CD4-positive, alpha-beta T cell (primary cell): ENCODE measurements around the gene PSMD11. TPM values are rescaled to one million over a fixed set of nuclear protein-coding genes. Genes with fewer than 3 reads are reported as not detected.

Experiments
- ATAC-seq: fragments of 200-7000 bp; cut with Tn5 transposase; one replicate; pipeline ENCODE4 v1.10.0; 2022; ENCODE audit warnings: mild to moderate bottlenecking; ENCODE audit not compliant: poor library complexity
- CTCF ChIA-PET: fragments of 350-600 bp; sonication (Branson Sonifier 250); formaldehyde crosslinking; loops from one replicate; lab custom pipeline; 2021; ENCODE audit warnings: antibody characterized with exemption, inconsistent platforms; lab: Charles Lee
- POLR2A ChIA-PET: fragments of 350-600 bp; sonication (Branson Sonifier 250); formaldehyde crosslinking; loops from one replicate; lab custom pipeline; 2021; ENCODE audit warnings: antibody characterized with exemption, inconsistent platforms; lab: Charles Lee
- DNase-seq, 14 experiments: peaks; one replicate each; pipeline ENCODE4 v3.0.0-alpha.2; 2013 to 2020; ENCODE audit warnings: mixed read lengths in 2 of 14
- H3K27ac ChIP-seq, 2 donors: one replicate each; pipeline versions ENCODE4 v1.5.1 to v1.7.0; 2013; ENCODE audit warnings: low read length in 2 of 2, low read depth in 1 of 2, mild to moderate bottlenecking in 1 of 2
- H3K27me3 ChIP-seq, 2 experiments: 1 replicate in 1 of 2; 2 replicates in 1 of 2; pipeline versions ENCODE4 v1.6.1 to v1.7.0; 2013; ENCODE audit warnings: low read length in 2 of 2, control low read depth in 1 of 2, mild to moderate bottlenecking in 1 of 2, moderate library complexity in 1 of 2; ENCODE audit not compliant: insufficient read depth in 2 of 2, control insufficient read depth in 1 of 2
- H3K36me3 ChIP-seq: one replicate; pipeline ENCODE4 v1.6.1; 2013; ENCODE audit warnings: low read length, control low read depth; ENCODE audit not compliant: insufficient read depth
- H3K4me1 ChIP-seq: one replicate; pipeline ENCODE4 v1.6.1; 2013; ENCODE audit warnings: low read length, control low read depth; ENCODE audit not compliant: insufficient read depth
- H3K4me3 ChIP-seq: one replicate; pipeline ENCODE4 v1.5.1; 2013; ENCODE audit warnings: mild to moderate bottlenecking, low read length, moderate library complexity
- H3K9me3 ChIP-seq, 2 experiments: 1 replicate in 1 of 2; 2 replicates in 1 of 2; pipeline versions ENCODE4 v1.6.1 to v1.7.0; 2013; ENCODE audit warnings: low read length in 2 of 2, mild to moderate bottlenecking in 2 of 2, control low read depth in 1 of 2, moderate library complexity in 1 of 2; ENCODE audit not compliant: control insufficient read depth in 1 of 2, insufficient read depth in 1 of 2
- H3K27ac Mint-ChIP-seq: one replicate; pipeline ENCODE4 v1.8.0; 2020; ENCODE audit warnings: mixed read lengths
- H3K27me3 Mint-ChIP-seq: one replicate; pipeline ENCODE4 v1.8.0; 2021; ENCODE audit warnings: mixed read lengths
- H3K36me3 Mint-ChIP-seq: one replicate; pipeline ENCODE4 v1.8.0; 2021; ENCODE audit warnings: low read depth, mixed read lengths
- H3K4me1 Mint-ChIP-seq: one replicate; pipeline ENCODE4 v1.8.0; 2021; ENCODE audit warnings: low read depth, mixed read lengths
- H3K4me3 Mint-ChIP-seq: one replicate; pipeline ENCODE4 v1.8.0; 2020; ENCODE audit warnings: mild to moderate bottlenecking, mixed read lengths
- H3K9me3 Mint-ChIP-seq: one replicate; pipeline ENCODE4 v1.8.0; 2020; ENCODE audit warnings: mixed read lengths
- CTCF ChIP-seq: fragments of 200-600 bp; IDR thresholded peaks from one replicate; pipeline ENCODE4 v1.8.0; 2022; ENCODE audit warnings: antibody characterized with exemption, mild to moderate bottlenecking
- intact Hi-C, 2 experiments: fragments of 100-400 bp; cut with DNase I in 1 of 2; cut with micrococcal nuclease in 1 of 2; formaldehyde crosslinking; loops; one replicate each; pipeline versions ENCODE4 v1.15.1 to v1.9.0; 2023 to 2025; cut with DNase I, micrococcal nuclease
- total RNA-seq, 174 experiments: library from RNA in 2 of 174; stranded (reverse) in 2 of 174; gene quantifications; one replicate each; pipeline ENCODE4 v1.2.3 and lab custom pipeline; 2021 to 2026

PSMD11 gene
- total RNA-seq, 2 experiments from 2014 or later, result 67.6 to 68.7 TPM

DNA sequence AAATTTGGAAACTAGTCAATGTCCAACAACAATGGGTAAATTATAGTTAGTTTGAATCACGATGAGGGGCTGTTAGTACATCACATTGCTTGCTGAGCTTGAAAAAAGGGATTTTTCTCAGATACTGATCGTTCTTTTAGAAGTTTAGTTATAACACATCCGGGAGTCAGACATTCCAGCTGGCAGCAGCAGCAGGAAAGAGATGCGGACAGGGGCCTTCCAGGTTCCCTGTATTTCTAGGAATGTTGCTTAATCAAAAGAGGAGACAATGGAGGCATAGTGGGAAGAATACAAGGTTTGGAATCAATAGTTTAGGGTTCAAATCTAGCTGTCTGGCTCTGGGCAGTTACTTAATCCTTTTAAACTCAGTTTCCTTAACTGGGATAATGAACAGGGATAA, 70.3 kb downstream of the PSMD11 start:
- Mint-ChIP-seq H3K27me3 (no peaks in the 10 kb centered on the region), H3K27ac (peak overlapping the region; percentile 87), H3K4me1 (peaks cover 68% of the 10 kb centered on the region), H3K9me3 (no peaks in the 10 kb centered on the region), H3K36me3 (no peaks in the 10 kb centered on the region), H3K4me3 (no peak overlapping the region)
- H3K4me3 ChIP-seq, result no peak overlapping the region
- H3K4me1 ChIP-seq, result peaks cover 39% of the 10 kb centered on the region
- TF ChIP-seq CTCF, result no peak
- POLR2A ChIA-PET, result interaction anchor here (6.7 to 7.3 kb wide), 2 partner anchors 10 to 25 kb away, joined by 63 to 152 read pairs; partner anchors contain the start of gene CDK5R1
- H3K27me3 ChIP-seq, result no peaks in the 10 kb centered on the region
- no peak overlapping the region for H3K27ac ChIP-seq
- H3K9me3 ChIP-seq, result no peaks in the 10 kb centered on the region
- CTCF ChIA-PET, result no interaction called here
- no peak for DNase-seq
- ATAC-seq, result no peak
- intact Hi-C loops, result loop anchor here in 1 of 2 experiments (5.0 kb wide), 1 partner anchor 38 kb away; no protein-coding TSS in a partner anchor
- H3K36me3 ChIP-seq, result no peaks in the 10 kb centered on the region

DNA sequence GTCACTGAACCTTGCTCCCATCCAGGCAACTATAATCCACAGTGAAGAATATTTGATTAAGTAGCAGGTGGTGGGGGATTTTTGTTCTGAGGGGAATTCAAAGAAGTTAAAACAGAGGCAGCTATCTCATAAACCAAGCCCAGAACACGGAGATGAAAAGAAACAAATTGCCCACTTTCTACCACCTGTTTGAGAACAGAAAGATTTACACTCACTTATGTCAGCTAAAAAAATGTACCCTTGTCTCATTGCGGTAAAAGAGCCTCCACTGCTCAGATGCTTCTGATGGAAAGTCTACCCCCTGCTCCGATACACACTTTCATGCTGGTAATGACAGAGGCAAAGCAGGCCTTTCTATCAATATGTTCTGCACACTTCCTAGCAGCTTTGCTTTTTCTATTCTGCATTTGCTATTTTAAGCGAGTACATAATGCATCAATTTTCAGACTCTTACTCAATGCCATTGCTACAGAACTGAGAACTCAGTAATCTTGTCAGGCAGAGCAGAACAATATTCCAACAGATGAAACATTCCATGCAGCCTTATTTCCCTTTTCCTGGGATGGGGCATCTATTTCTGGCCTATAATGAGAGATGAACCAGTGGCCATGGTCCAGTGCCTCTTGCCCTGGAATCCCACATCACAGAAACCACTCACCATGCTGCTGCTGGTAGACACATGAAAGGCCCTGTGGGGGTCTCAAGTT, 71.5 kb downstream of the PSMD11 start:
- no peak overlapping the region for H3K4me3 ChIP-seq
- intact Hi-C loops, result loop anchor here in 1 of 2 experiments (5.0 kb wide), 1 partner anchor 36 kb away; no protein-coding TSS in a partner anchor
- peak overlapping the region; percentile 87 for H3K27ac Mint-ChIP-seq
- peaks cover 80% of the 10 kb centered on the region for H3K4me1 Mint-ChIP-seq
- no peaks in the 10 kb centered on the region for H3K9me3 Mint-ChIP-seq
- DNase-seq (peak in 2 of 14 experiments; percentile 44 to 64), ATAC-seq (peak; percentile 24)
- no peaks in the 10 kb centered on the region for H3K36me3 Mint-ChIP-seq
- H3K4me1 ChIP-seq, result peaks cover 51% of the 10 kb centered on the region
- TF ChIP-seq CTCF, result no peak
- CTCF ChIA-PET, result no interaction called here
- peak overlapping the region in 1 of 2 donors; percentile 9 for H3K27ac ChIP-seq
- no peaks in the 10 kb centered on the region for H3K9me3 ChIP-seq
- H3K4me3 Mint-ChIP-seq, result peak overlapping the region; percentile 54
- no peaks in the 10 kb centered on the region for H3K36me3 ChIP-seq
- POLR2A ChIA-PET, result interaction anchor here (6.7 to 7.3 kb wide), 2 partner anchors 12 to 26 kb away, joined by 63 to 152 read pairs; partner anchors contain the start of gene CDK5R1
- no peaks in the 10 kb centered on the region for H3K27me3 Mint-ChIP-seq
- no peaks in the 10 kb centered on the region for H3K27me3 ChIP-seq

- Histone ChIP-seq H3K36me3 (no peaks in the 10 kb centered on the region), H3K27me3 (no peaks in the 10 kb centered on the region), H3K27ac (peak overlapping the region in 1 of 2 donors; percentile 4), H3K4me1 (peaks cover 54% of the 10 kb centered on the region), H3K4me3 (no peak overlapping the region), H3K9me3 (no peaks in the 10 kb centered on the region)
- TF ChIP-seq CTCF, result no peak
- Mint-ChIP-seq H3K4me3 (peak overlapping the region; percentile 32), H3K27ac (peak overlapping the region; percentile 87), H3K36me3 (no peaks in the 10 kb centered on the region), H3K9me3 (no peaks in the 10 kb centered on the region), H3K27me3 (no peaks in the 10 kb centered on the region), H3K4me1 (peaks cover 81% of the 10 kb centered on the region)
- ChIA-PET CTCF (no interaction called here), POLR2A (interaction anchor here (1.2 to 7.3 kb wide), 3 partner anchors 9 to 27 kb away, joined by 3 to 152 read pairs (median 63); partner anchors contain the start of gene CDK5R1)
- intact Hi-C loops, result loop anchor here in 1 of 2 experiments (5.0 kb wide), 1 partner anchor 36 kb away; no protein-coding TSS in a partner anchor
- ATAC-seq (no peak), DNase-seq (no peak)
Observed at GRCh38 chr17:32516450-32516849, 72.1 kb downstream of the PSMD11 start.
